ENCODE data around the gene ZC3H7A.
A peak's percentile ranks its signal among the peaks of the same experiment; 100 is the strongest.

ZC3H7A gene

GRCh38 chr16:11721781-11722467, 75.1 kb downstream of the ZC3H7A start:
- no peaks in the 10 kb centered on the region for H3K9me3 ChIP-seq (replicated peaks; ENCODE audit: insufficient read depth, low read length)
- H3K4me1 ChIP-seq (ENCODE audit: low read length) = peaks cover 79% of the 10 kb centered on the region
- DNase-seq = no peak
- H2AFZ ChIP-seq (ENCODE audit: low read length) = no peak overlapping the region
- peaks cover 97% of the 10 kb centered on the region for H3F3A ChIP-seq (ENCODE audit: insufficient read depth, low read length)
- H3K4me2 ChIP-seq (ENCODE audit: low read depth, low read length) = peak overlapping the region; percentile 46; the same call in 1 of the 2 replicates
- no peaks in the 10 kb centered on the region for H3K27me3 ChIP-seq (replicated peaks; ENCODE audit: insufficient read depth, low read length)
- H4K20me1 ChIP-seq (ENCODE audit: insufficient read depth, low read length) = 0 out of 2 replicates have a peak, but pooled peaks cover 10% of the 10 kb centered on the region
- no peak for TF ChIP-seq EZH2 (optimal IDR thresholded peaks at IDR 0.05; ENCODE audit: low read depth, low read length)
- no peak for TF ChIP-seq CTCF (IDR thresholded peaks at IDR 0.05; ENCODE audit: low read length)
- no peak for TF ChIP-seq EZH2phosphoT487 (IDR thresholded peaks at IDR 0.05; ENCODE audit: low read length)
- H3K9ac ChIP-seq (ENCODE audit: low read length) = no peak overlapping the region
- peaks cover 99% of the 10 kb centered on the region for H3K79me2 ChIP-seq (ENCODE audit: low read length)
- peak overlapping the region; percentile 96; the same call in 1 of the 2 replicates for H3K27ac ChIP-seq (ENCODE audit: low read length)
- no peak overlapping the region for H3K4me3 ChIP-seq (ENCODE audit: low read length)
- H3K36me3 ChIP-seq (replicated peaks; ENCODE audit: insufficient read depth, low read length) = peaks cover 32% of the 10 kb centered on the region
- no peaks in the 10 kb centered on the region for H3K9me2 ChIP-seq (replicated peaks; ENCODE audit: insufficient read depth, low read length)

GRCh38 chr16:11719762-11720161, 77.3 kb downstream of the ZC3H7A start:
- H3K79me2 ChIP-seq (ENCODE audit: low read length) = peaks cover 99% of the 10 kb centered on the region
- peaks cover 86% of the 10 kb centered on the region for H3K4me1 ChIP-seq (ENCODE audit: low read length)
- peak overlapping the region; percentile 19; the same call in 1 of the 2 replicates for H3K4me3 ChIP-seq (ENCODE audit: low read length)
- TF ChIP-seq EZH2 (optimal IDR thresholded peaks at IDR 0.05; ENCODE audit: low read depth, low read length) = no peak
- no peak overlapping the region for H2AFZ ChIP-seq (ENCODE audit: low read length)
- no peaks in the 10 kb centered on the region for H3K9me3 ChIP-seq (replicated peaks; ENCODE audit: insufficient read depth, low read length)
- peaks cover 98% of the 10 kb centered on the region for H3F3A ChIP-seq (ENCODE audit: insufficient read depth, low read length)
- peak overlapping the region; percentile 76; the same call in 1 of the 2 replicates for H3K27ac ChIP-seq (ENCODE audit: low read length)
- no peaks in the 10 kb centered on the region for H3K9me2 ChIP-seq (replicated peaks; ENCODE audit: insufficient read depth, low read length)
- H3K27me3 ChIP-seq (replicated peaks; ENCODE audit: insufficient read depth, low read length) = no peaks in the 10 kb centered on the region
- H3K9ac ChIP-seq (ENCODE audit: low read length) = no peak overlapping the region
- H3K4me2 ChIP-seq (ENCODE audit: low read depth, low read length) = peak overlapping the region; percentile 72
- DNase-seq = no peak
- H3K36me3 ChIP-seq (replicated peaks; ENCODE audit: insufficient read depth, low read length) = peaks cover 34% of the 10 kb centered on the region
- 0 out of 2 replicates have a peak, but pooled peaks cover 10% of the 10 kb centered on the region for H4K20me1 ChIP-seq (ENCODE audit: insufficient read depth, low read length)

- DNase-seq = no peak
- peak overlapping the region; percentile 5; the same call in 1 of the 2 replicates for H3K4me3 ChIP-seq (ENCODE audit: low read length)
- H3K4me1 ChIP-seq (ENCODE audit: low read length) = peaks cover 86% of the 10 kb centered on the region
- H3K9me2 ChIP-seq (replicated peaks; ENCODE audit: insufficient read depth, low read length) = no peaks in the 10 kb centered on the region
- peaks cover 98% of the 10 kb centered on the region for H3F3A ChIP-seq (ENCODE audit: insufficient read depth, low read length)
- peaks cover 36% of the 10 kb centered on the region for H3K36me3 ChIP-seq (replicated peaks; ENCODE audit: insufficient read depth, low read length)
- H3K4me2 ChIP-seq (ENCODE audit: low read depth, low read length) = peak overlapping the region; percentile 72
- H3K27ac ChIP-seq (ENCODE audit: low read length) = peak overlapping the region; percentile 76; the same call in 1 of the 2 replicates
- H2AFZ ChIP-seq (ENCODE audit: low read length) = no peak overlapping the region
- H4K20me1 ChIP-seq (ENCODE audit: insufficient read depth, low read length) = 0 out of 2 replicates have a peak, but pooled peaks cover 10% of the 10 kb centered on the region
- H3K9ac ChIP-seq (ENCODE audit: low read length) = peak overlapping the region; percentile 41; the same call in 1 of the 2 replicates
- H3K27me3 ChIP-seq (replicated peaks; ENCODE audit: insufficient read depth, low read length) = no peaks in the 10 kb centered on the region
- TF ChIP-seq EZH2 (optimal IDR thresholded peaks at IDR 0.05; ENCODE audit: low read depth, low read length) = no peak
- TF ChIP-seq EZH2phosphoT487 (IDR thresholded peaks at IDR 0.05; ENCODE audit: low read length) = no peak
- TF ChIP-seq CTCF (IDR thresholded peaks at IDR 0.05; ENCODE audit: low read length) = no peak
- no peaks in the 10 kb centered on the region for H3K9me3 ChIP-seq (replicated peaks; ENCODE audit: insufficient read depth, low read length)
- H3K79me2 ChIP-seq (ENCODE audit: low read length) = peaks cover 99% of the 10 kb centered on the region
Observed at GRCh38 chr16:11719171-11719570, 77.9 kb downstream of the ZC3H7A start.
